Endothelial cell of umbilical vein (primary cell): Measurements from ENCODE around the gene TSPAN4. TPM values are rescaled to one million over a fixed set of nuclear protein-coding genes. Genes with fewer than 3 reads are reported as not detected.

ENCODE experiments used
- BruUV-seq: library from RNA; stranded (reverse); fragments of 400-500 nt; replicated peaks from 2 replicates; lab custom pipeline; 2021; lab: Mats Ljungman, UMichigan
- CTCF ChIA-PET: fragments of 300-600, 350-600 bp; sonication (Branson Sonifier 250); formaldehyde crosslinking; loops from one replicate; lab custom pipeline; 2021; ENCODE audit warnings: antibody characterized with exemption, inconsistent platforms; lab: Charles Lee
- POLR2A ChIA-PET: fragments of 300-600, 350-600 bp; sonication (Branson Sonifier 250); formaldehyde crosslinking; loops from one replicate; lab custom pipeline; 2021; ENCODE audit warnings: antibody characterized with exemption, inconsistent platforms; lab: Charles Lee
- DNase-seq: peaks from one replicate; pipeline ENCODE4 v3.0.0-alpha.2; 2011; ENCODE audit warnings: low read depth, low spot score
- FAIRE-seq: peaks from 2 replicates; lab custom pipeline; 2011; peaks lifted over from hg19 to GRCh38; lab: Jason Lieb, UNC
- H2AFZ ChIP-seq: 2 replicates; pipeline ENCODE4 v1.6.0; 2012; ENCODE audit warnings: low read depth, low read length, control low read depth, inconsistent platforms
- H3K27ac ChIP-seq: 2 replicates; pipeline ENCODE4 v1.5.1; 2011; ENCODE audit warnings: low read depth, mild to moderate bottlenecking, control low read depth, low read length, moderate library complexity; ENCODE audit not compliant: insufficient read depth
- H3K27me3 ChIP-seq, 2 experiments: 2 replicates each; pipeline versions ENCODE4 v1.6.0 to v1.6.1; 2011; ENCODE audit warnings: low read length in 2 of 2, mixed read lengths in 1 of 2; ENCODE audit not compliant: control insufficient read depth in 2 of 2, insufficient read depth in 2 of 2
- H3K36me3 ChIP-seq, 2 experiments: 2 replicates in 1 of 2; 3 replicates in 1 of 2; pipeline ENCODE4 v1.5.1; 2011; ENCODE audit warnings: low read length in 2 of 2, mild to moderate bottlenecking in 1 of 2, moderate library complexity in 1 of 2; ENCODE audit not compliant: control insufficient read depth in 2 of 2, insufficient read depth in 2 of 2; ENCODE audit errors: extremely low read depth in 1 of 2
- H3K4me1 ChIP-seq: 3 replicates; pipeline ENCODE4 v1.5.1; 2011; ENCODE audit warnings: mild to moderate bottlenecking, low read length; ENCODE audit not compliant: control insufficient read depth, insufficient read depth; ENCODE audit errors: extremely low read depth
- H3K4me2 ChIP-seq: 2 replicates; pipeline ENCODE4 v1.6.1; 2011; ENCODE audit warnings: low read length, control low read depth, mixed read lengths; ENCODE audit not compliant: insufficient read depth
- H3K4me3 ChIP-seq, 3 experiments: fragments of 200-600 bp in 1 of 3; sonication (generic), shearing (Covaris generic) in 1 of 3; replicated peaks in 1 of 3; 2 replicates each; pipeline ENCODE4 v1.5.1; 2011 to 2016; ENCODE audit warnings: control low read depth in 3 of 3, low read length in 3 of 3, mild to moderate bottlenecking in 2 of 3, inconsistent platforms in 1 of 3, low read depth in 1 of 3, moderate library complexity in 1 of 3; ENCODE audit not compliant: insufficient read depth in 1 of 3
- H3K79me2 ChIP-seq: 2 replicates; pipeline ENCODE4 v1.6.0; 2012; ENCODE audit warnings: low read length, inconsistent platforms; ENCODE audit not compliant: control insufficient read depth, insufficient read depth
- H3K9ac ChIP-seq: replicated peaks from 2 replicates; pipeline ENCODE3; 2011; ENCODE audit warnings: low read length, control low read depth; ENCODE audit not compliant: insufficient read depth; ENCODE audit errors: extremely low read depth
- H3K9me1 ChIP-seq: replicated peaks from 3 replicates; pipeline ENCODE4 v1.6.0; 2011; ENCODE audit warnings: mild to moderate bottlenecking, low read length; ENCODE audit not compliant: control insufficient read depth, insufficient read depth; ENCODE audit errors: extremely low read depth
- H3K9me3 ChIP-seq: replicated peaks from 2 replicates; pipeline ENCODE4 v1.5.1; 2012; ENCODE audit warnings: low read length, inconsistent platforms; ENCODE audit not compliant: control insufficient read depth, insufficient read depth
- H4K20me1 ChIP-seq: replicated peaks from 2 replicates; pipeline ENCODE3; 2011; ENCODE audit warnings: mild to moderate bottlenecking, low read length; ENCODE audit not compliant: control insufficient read depth, insufficient read depth; ENCODE audit errors: extremely low read depth
- CTCF ChIP-seq, 2 donors: IDR thresholded peaks; 1 replicate in 1 of 2; 2 replicates in 1 of 2; pipeline ENCODE4 v1.5.1; 2011; ENCODE audit warnings: low read length in 2 of 2, mild to moderate bottlenecking in 2 of 2, moderate library complexity in 2 of 2, control low read depth in 1 of 2, inconsistent platforms in 1 of 2, low read depth in 1 of 2; ENCODE audit not compliant: insufficient read depth in 1 of 2; ENCODE audit errors: extremely low read depth in 1 of 2
- EZH2 ChIP-seq: IDR thresholded peaks from 2 replicates; pipeline ENCODE4 v1.6.1; 2012; ENCODE audit warnings: borderline replicate concordance, low read depth, mild to moderate bottlenecking, moderate library complexity, low read length, inconsistent platforms; ENCODE audit not compliant: severe bottlenecking
- FOS ChIP-seq: IDR thresholded peaks from 2 replicates; pipeline ENCODE4 v1.6.1; 2011; ENCODE audit warnings: mild to moderate bottlenecking, low read length, moderate library complexity, borderline replicate concordance; ENCODE audit not compliant: insufficient read depth
- GATA2 ChIP-seq: IDR thresholded peaks from 2 replicates; pipeline ENCODE4 v1.7.0; 2011; ENCODE audit warnings: low read depth, mild to moderate bottlenecking, moderate library complexity, mixed read lengths, low read length; ENCODE audit not compliant: insufficient read length, insufficient read depth
- JUN ChIP-seq: IDR thresholded peaks from 2 replicates; pipeline ENCODE4 v1.6.1; 2011; ENCODE audit warnings: borderline replicate concordance, low read depth; ENCODE audit not compliant: insufficient read length, insufficient read depth
- MAX ChIP-seq: IDR thresholded peaks from 2 replicates; pipeline ENCODE4 v1.6.1; 2011; ENCODE audit not compliant: insufficient read depth, insufficient read length
- MYC ChIP-seq: IDR thresholded peaks from one replicate; pipeline ENCODE4 v1.6.1; 2011; ENCODE audit warnings: mild to moderate bottlenecking, low read depth, low read length
- POLR2A ChIP-seq: IDR thresholded peaks from 2 replicates; pipeline ENCODE4 v1.6.1; 2012; ENCODE audit warnings: low read depth, mild to moderate bottlenecking, control low read depth, low read length
- POLR2AphosphoS5 ChIP-seq: IDR thresholded peaks from 2 replicates; pipeline ENCODE4 v1.6.1; 2012; ENCODE audit warnings: low read depth, mild to moderate bottlenecking, control low read depth, low read length, moderate library complexity; ENCODE audit not compliant: insufficient read depth
- dilution Hi-C: fragments of 300-500 bp; cut with MboI; formaldehyde crosslinking; loops from one replicate; pipeline ENCODE4 v1.15.0; 2019; ENCODE audit warnings: low sequenced_read_pairs; ENCODE audit not compliant: extremely low pct_ligation_motif_present
- intact Hi-C: fragments of 100-400 bp; cut with micrococcal nuclease; formaldehyde crosslinking; loops from one replicate; pipeline ENCODE4 v1.10.0; 2022
- polyA plus RNA-seq, 4 experiments: library from polyadenylated mRNA; depleted of rRNA in 3 of 4; stranded (reverse) in 3 of 4; unstranded in 1 of 4; fragments of >200 nt; gene quantifications; 2 replicates each; pipeline versions ENCODE4 v1.2.1 to v1.2.3, GENCODE V29; 2011 to 2012; ENCODE audit warnings: missing spikeins in 1 of 4
- total RNA-seq: library from RNA; stranded (reverse); gene quantifications from 2 replicates; pipeline ENCODE4 v1.2.3, GENCODE V29; 2021

TSPAN4 gene
- total and polyA plus RNA-seq, 2 donors (not counting 3 experiments of a cell fraction or from before 2014, with no cell fraction given), result 114 to 199 TPM

- dilution Hi-C loops (no loop called here), intact Hi-C loops (no loop called here)
- H3K4me3 ChIP-seq, result no peak overlapping the region
- ChIA-PET POLR2A (no interaction called here), CTCF (no interaction called here)
- no peak overlapping the region for H3K4me2 ChIP-seq
- TF ChIP-seq CTCF (IDR thresholded peaks at IDR 0.05; ENCODE audit: extremely low read depth in 1 of 2, insufficient read depth in 1 of 2, low read depth in 1 of 2, low read length in 2 of 2) (peak in 1 of 2 donors; percentile 47), MAX (peak; percentile 70), EZH2 (no peak), POLR2A (no peak), MYC (peak; percentile 56), GATA2 (no peak), FOS (no peak), JUN (no peak), POLR2AphosphoS5 (no peak)
- peak; percentile 8 for FAIRE-seq
- no peak overlapping the region for H2AFZ ChIP-seq
- no peaks in the 10 kb centered on the region for H3K9me1 ChIP-seq
- H3K36me3 ChIP-seq, result peaks cover 25 to 43% of the 10 kb centered on the region in 2 experiments
- H3K27ac ChIP-seq, result no peak overlapping the region
- no peak overlapping the region for H3K9ac ChIP-seq
- H3K4me1 ChIP-seq, result peaks cover 32% of the 10 kb centered on the region
- DNase-seq, result peak; percentile 34
- no peaks in the 10 kb centered on the region for H3K27me3 ChIP-seq
- peaks cover 63% of the 10 kb centered on the region for H3K79me2 ChIP-seq
- H3K9me3 ChIP-seq, result no peaks in the 10 kb centered on the region
- TSS peak; percentile 14 for BruUV-seq
- H4K20me1 ChIP-seq, result no peaks in the 10 kb centered on the region
Measured at GRCh38 chr11:838441-839279, 4.0 kb upstream of the TSPAN4 start.
